IMR-90 (cell line): ENCODE measurements around the gene PSMG3. TPM values are rescaled to one million over a fixed set of nuclear protein-coding genes. Genes with fewer than 3 reads are reported as not detected.

Source experiments
- ATAC-seq: fragments of 200-7000 bp; cut with Tn5 transposase; 2 replicates; pipeline ENCODE4 v1.9.1; 2020; ENCODE audit warnings: low read depth, mild to moderate bottlenecking, moderate library complexity
- BruUV-seq: library from RNA; stranded (reverse); fragments of 400-500 nt; replicated peaks from 2 replicates; lab custom pipeline; 2021; lab: Mats Ljungman, UMichigan
- CTCF ChIA-PET: fragments of 300-600 bp; formaldehyde crosslinking; extraction: SDS; loops from one replicate; lab custom pipeline; 2021; ENCODE audit warnings: antibody characterized with exemption; lab: Yijun Ruan, JAX
- POLR2A ChIA-PET: fragments of 300-600 bp; sonication (Branson Sonifier 250); formaldehyde crosslinking; loops from one replicate; lab custom pipeline; 2022; ENCODE audit warnings: antibody characterized with exemption; ENCODE audit not compliant: unreplicated experiment; lab: Charles Lee
- DNase-seq: peaks from one replicate; pipeline ENCODE4 v3.0.0; 2013
- H2AFZ ChIP-seq: replicated peaks from 2 replicates; pipeline ENCODE3; 2013; ENCODE audit warnings: low read length, mild to moderate bottlenecking; ENCODE audit not compliant: poor library complexity
- H2AK5ac ChIP-seq: 2 replicates; pipeline ENCODE4 v1.6.1; 2013; ENCODE audit warnings: low read depth, low read length, inconsistent platforms
- H2AK9ac ChIP-seq: replicated peaks from 2 replicates; pipeline ENCODE3; 2013; ENCODE audit warnings: mild to moderate bottlenecking, low read depth, low read length, moderate library complexity; ENCODE audit not compliant: poor library complexity
- H2BK120ac ChIP-seq: 2 replicates; pipeline ENCODE4 v1.6.1; 2013; ENCODE audit warnings: low read depth, low read length, inconsistent platforms
- H2BK15ac ChIP-seq: 3 replicates; pipeline ENCODE4 v1.6.1; 2013; ENCODE audit warnings: low read depth, low read length, inconsistent platforms
- H2BK20ac ChIP-seq: 2 replicates; pipeline ENCODE4 v1.6.1; 2013; ENCODE audit warnings: low read depth, mild to moderate bottlenecking, inconsistent platforms, low read length, moderate library complexity
- H2BK5ac ChIP-seq: 2 replicates; pipeline ENCODE4 v1.6.1; 2013; ENCODE audit warnings: mild to moderate bottlenecking, low read depth, low read length, inconsistent platforms; ENCODE audit not compliant: poor library complexity, severe bottlenecking
- H3K14ac ChIP-seq: replicated peaks from 2 replicates; pipeline ENCODE4 v1.6.1; 2013; ENCODE audit warnings: low read depth, low read length, inconsistent platforms
- H3K18ac ChIP-seq: 2 replicates; pipeline ENCODE4 v1.6.1; 2013; ENCODE audit warnings: low read depth, low read length, control low read depth
- H3K23ac ChIP-seq: 2 replicates; pipeline ENCODE4 v1.6.1; 2013; ENCODE audit warnings: low read depth, low read length, inconsistent platforms
- H3K27ac ChIP-seq: 2 replicates; pipeline ENCODE4 v1.5.1; 2013; ENCODE audit warnings: mild to moderate bottlenecking, control low read depth, low read length; ENCODE audit not compliant: insufficient read depth
- H3K27me3 ChIP-seq: 2 replicates; pipeline ENCODE4 v1.6.1; 2013; ENCODE audit warnings: low read length; ENCODE audit not compliant: control insufficient read depth, insufficient read depth
- H3K36me3 ChIP-seq: 2 replicates; pipeline ENCODE4 v1.6.1; 2013; ENCODE audit warnings: low read length, mixed read lengths; ENCODE audit not compliant: control insufficient read depth, insufficient read depth
- H3K4ac ChIP-seq: 2 replicates; pipeline ENCODE4 v1.6.1; 2013; ENCODE audit warnings: low read depth, low read length, inconsistent platforms
- H3K4me1 ChIP-seq: 2 replicates; pipeline ENCODE4 v1.6.1; 2013; ENCODE audit warnings: low read length, mixed read lengths; ENCODE audit not compliant: control insufficient read depth, insufficient read depth
- H3K4me2 ChIP-seq: 2 replicates; pipeline ENCODE4 v1.6.1; 2013; ENCODE audit warnings: low read depth, mild to moderate bottlenecking, control low read depth, low read length, moderate library complexity
- H3K4me3 ChIP-seq: 2 replicates; pipeline ENCODE4 v1.5.1; 2013; ENCODE audit warnings: low read depth, mild to moderate bottlenecking, control low read depth, low read length, moderate library complexity; ENCODE audit not compliant: insufficient read depth
- H3K56ac ChIP-seq: 2 replicates; pipeline ENCODE4 v1.6.1; 2013; ENCODE audit warnings: low read length, inconsistent platforms; ENCODE audit not compliant: insufficient read depth; ENCODE audit errors: extremely low read depth
- H3K79me1 ChIP-seq, 2 experiments: 2 replicates each; pipeline ENCODE4 v1.6.1; 2013; ENCODE audit warnings: low read length in 2 of 2, inconsistent platforms in 1 of 2, low read depth in 1 of 2
- H3K9ac ChIP-seq: 2 replicates; pipeline ENCODE4 v1.6.1; 2013; ENCODE audit warnings: low read depth, low read length, control low read depth
- H3K9me1 ChIP-seq: 2 replicates; pipeline ENCODE4 v1.6.1; 2013; ENCODE audit warnings: low read length, inconsistent platforms; ENCODE audit not compliant: insufficient read depth
- H3K9me3 ChIP-seq: 2 replicates; pipeline ENCODE4 v1.6.1; 2013; ENCODE audit warnings: low read length; ENCODE audit not compliant: control insufficient read depth, insufficient read depth
- H4K20me1 ChIP-seq: 2 replicates; pipeline ENCODE4 v1.6.1; 2013; ENCODE audit warnings: low read length, inconsistent platforms; ENCODE audit not compliant: insufficient read depth
- H4K5ac ChIP-seq: 2 replicates; pipeline ENCODE4 v1.6.1; 2013; ENCODE audit warnings: mild to moderate bottlenecking, low read depth, low read length, control low read depth
- H4K8ac ChIP-seq, 2 experiments: 2 replicates each; pipeline ENCODE4 v1.6.1; 2013; ENCODE audit warnings: low read depth in 2 of 2, low read length in 2 of 2, control low read depth in 1 of 2, inconsistent platforms in 1 of 2
- H4K91ac ChIP-seq: 2 replicates; pipeline ENCODE4 v1.6.1; 2013; ENCODE audit warnings: low read depth, low read length, inconsistent platforms; ENCODE audit not compliant: insufficient read depth
- BHLHE40 ChIP-seq: fragments of 150-350 bp; IDR thresholded peaks from 2 replicates; pipeline ENCODE4 v1.6.1; 2016; ENCODE audit warnings: mild to moderate bottlenecking, low read depth, low read length
- CEBPB ChIP-seq: IDR thresholded peaks from 2 replicates; pipeline ENCODE4 v1.6.1; 2012; ENCODE audit warnings: low read depth, low read length, improper control_type of control experiment
- CHD1 ChIP-seq: IDR thresholded peaks from 2 replicates; pipeline ENCODE4 v1.6.1; 2012; ENCODE audit warnings: low read depth, low read length, improper control_type of control experiment
- CTCF ChIP-seq: conservative IDR thresholded peaks from 2 replicates; pipeline ENCODE4 v1.5.1; 2012; ENCODE audit warnings: mild to moderate bottlenecking, low read depth, low read length, improper control_type of control experiment
- ELK1 ChIP-seq: fragments of 150-350 bp; IDR thresholded peaks from 2 replicates; pipeline ENCODE4 v1.6.1; 2016; ENCODE audit warnings: low read depth, mild to moderate bottlenecking, low read length, moderate library complexity, borderline replicate concordance
- FOS ChIP-seq: fragments of 150-350 bp; IDR thresholded peaks from 2 replicates; pipeline ENCODE4 v1.6.1; 2016; ENCODE audit warnings: low read depth, low read length
- MAFK ChIP-seq: IDR thresholded peaks from 2 replicates; pipeline ENCODE4 v1.6.1; 2012; ENCODE audit warnings: low read depth, low read length, improper control_type of control experiment
- MXI1 ChIP-seq: IDR thresholded peaks from 2 replicates; pipeline ENCODE4 v1.6.1; 2012; ENCODE audit warnings: low read depth, mild to moderate bottlenecking, low read length, moderate library complexity, borderline replicate concordance
- NFE2L2 ChIP-seq: fragments of 150-350 bp; IDR thresholded peaks from 2 replicates; pipeline ENCODE4 v1.6.1; 2016; ENCODE audit warnings: low read depth, mild to moderate bottlenecking, low read length
- RAD21 ChIP-seq: IDR thresholded peaks from 2 replicates; pipeline ENCODE4 v1.6.1; 2012; ENCODE audit warnings: low read length, improper control_type of control experiment
- RCOR1 ChIP-seq: IDR thresholded peaks from 2 replicates; pipeline ENCODE4 v1.6.1; 2012; ENCODE audit warnings: mild to moderate bottlenecking, low read length, improper control_type of control experiment; ENCODE audit not compliant: insufficient replicate concordance
- RFX5 ChIP-seq: IDR thresholded peaks from 2 replicates; pipeline ENCODE4 v1.8.0; 2012; ENCODE audit warnings: low read depth, mild to moderate bottlenecking, low read length, moderate library complexity
- SMC3 ChIP-seq: fragments of 150-350 bp; IDR thresholded peaks from 2 replicates; pipeline ENCODE4 v1.6.1; 2016; ENCODE audit warnings: low read depth, mild to moderate bottlenecking, antibody characterized with exemption, low read length, moderate library complexity
- USF2 ChIP-seq: fragments of 150-350 bp; IDR thresholded peaks from 2 replicates; pipeline ENCODE4 v1.6.1; 2017; ENCODE audit warnings: mild to moderate bottlenecking, antibody characterized with exemption, low read length, low read depth
- WGBS, 2 experiments: methylation state at CpG; one replicate each; pipeline versions ENCODE4 v1.1.5 to v1.1.7; 2013; ENCODE audit warnings: missing lambda C conversion rate in 2 of 2; ENCODE audit not compliant: insufficient read length in 1 of 2; ENCODE audit errors: extremely low coverage in 2 of 2; 5-methylcytosine and 5-hydroxymethylcytosine counted together
- dilution Hi-C: fragments of 300-500 bp; cut with HindIII; formaldehyde crosslinking; loops from one replicate; pipeline ENCODE4 v1.14.3; 2018; ENCODE audit warnings: low sequenced_read_pairs; ENCODE audit not compliant: unreplicated experiment
- in situ Hi-C: fragments of 300-500 bp; cut with MboI; formaldehyde crosslinking; loops from 3 replicates; pipeline ENCODE4 v1.14.3; 2019; ENCODE audit warnings: low sequenced_read_pairs, inconsistent platforms, mixed read lengths
- intact Hi-C: fragments of 100-400 bp; cut with micrococcal nuclease; formaldehyde crosslinking; loops from 2 replicates; pipeline ENCODE4 v1.10.0; 2022
- polyA plus RNA-seq, 3 experiments: library from polyadenylated mRNA; depleted of rRNA; stranded (reverse); fragments of >200 nt; gene quantifications; 2 replicates each; pipeline ENCODE4 v1.2.3, GENCODE V29; 2012; ENCODE audit warnings: low replicate concordance in 1 of 3
- total RNA-seq: library from RNA; depleted of rRNA; stranded (reverse); fragments of >200 nt; gene quantifications from 2 replicates; pipeline ENCODE4 v1.2.3, GENCODE V29; 2012

Gene PSMG3
- total and polyA plus RNA-seq, 2 of the 4 experiments (the other 2 are of a cell fraction), result 37.3 to 54.1 TPM

GRCh38 chr7:1599640-1600395, 30.0 kb upstream of the PSMG3 start:
- DNase-seq, result no peak
- H2BK20ac ChIP-seq, result no peak overlapping the region
- no peak overlapping the region for H3K27ac ChIP-seq
- H2AFZ ChIP-seq, result peak overlapping the region; percentile 30
- H2BK5ac ChIP-seq, result no peak overlapping the region
- 69% methylated on average over 20 of the region's 29 CpGs; no CpG with 5 or more reads in 1 of the 2 experiments for WGBS, 2 experiments
- no peaks in the 10 kb centered on the region for H3K4me1 ChIP-seq
- no peak for ATAC-seq
- no peaks in the 10 kb centered on the region for H3K9me3 ChIP-seq
- H2BK15ac ChIP-seq, result no peak overlapping the region
- dilution Hi-C loops, result no loop called here
- H3K79me1 ChIP-seq, result no peaks in the 10 kb centered on the region
- H3K14ac ChIP-seq, result no peak overlapping the region
- ChIA-PET CTCF (no interaction called here), POLR2A (no interaction called here)
- H3K4me2 ChIP-seq, result no peak overlapping the region
- in situ Hi-C loops, result loop anchor here (10.0 kb wide), 1 partner anchor 725 kb away; no protein-coding TSS in a partner anchor
- no peak overlapping the region for H3K4ac ChIP-seq
- no peak overlapping the region for H4K5ac ChIP-seq
- H4K8ac ChIP-seq, result no peak overlapping the region
- H3K9me1 ChIP-seq, result no peaks in the 10 kb centered on the region
- peaks cover 60% of the 10 kb centered on the region for H3K27me3 ChIP-seq
- H2AK9ac ChIP-seq, result no peak overlapping the region
- H3K23ac ChIP-seq, result no peak overlapping the region
- TF ChIP-seq CHD1 (no peak), SMC3 (no peak), RAD21 (no peak), ELK1 (no peak), FOS (no peak), RCOR1 (no peak), NFE2L2 (no peak), MAFK (no peak), USF2 (no peak), BHLHE40 (no peak), CTCF (no peak), RFX5 (no peak), CEBPB (no peak), MXI1 (no peak)
- no peak overlapping the region for H2AK5ac ChIP-seq
- no peak overlapping the region for H3K56ac ChIP-seq
- no TSS peak for BruUV-seq
- H3K36me3 ChIP-seq, result no peaks in the 10 kb centered on the region
- no peak overlapping the region for H3K4me3 ChIP-seq
- no peak overlapping the region for H3K18ac ChIP-seq
- intact Hi-C loops, result no loop called here
- H2BK120ac ChIP-seq, result no peak overlapping the region
- no peaks in the 10 kb centered on the region for H4K20me1 ChIP-seq
- no peak overlapping the region for H3K9ac ChIP-seq
- no peak overlapping the region for H4K91ac ChIP-seq
